WTC11 (cell line): ENCODE data around the gene CLASP1. TPM values are rescaled to one million over a fixed set of nuclear protein-coding genes. Genes with fewer than 3 reads are reported as not detected.

Experiments
- ATAC-seq: fragments of 200-7000 bp; cut with Tn5 transposase; 2 replicates; pipeline ENCODE4 v1.10.0; 2021; ENCODE audit warnings: mild to moderate bottlenecking, moderate library complexity
- CTCF ChIA-PET: fragments of 300-600 bp; sonication (Branson Sonifier 250); formaldehyde crosslinking; loops from one replicate; lab custom pipeline; 2021; ENCODE audit warnings: antibody characterized with exemption; lab: Charles Lee
- POLR2A ChIA-PET: fragments of 350-600 bp; sonication (Branson Sonifier 250); formaldehyde crosslinking; loops from one replicate; lab custom pipeline; 2021; ENCODE audit warnings: antibody characterized with exemption; lab: Charles Lee
- DNase-seq: peaks from one replicate; pipeline ENCODE4 v3.0.0; 2021; ENCODE audit warnings: low spot score
- H3K27ac Mint-ChIP-seq: 2 replicates; pipeline ENCODE4 v1.8.0; 2021; ENCODE audit warnings: mixed read lengths
- H3K27me3 Mint-ChIP-seq: 2 replicates; pipeline ENCODE4 v1.8.0; 2021; ENCODE audit warnings: low read depth, mild to moderate bottlenecking, moderate library complexity, mixed read lengths
- H3K36me3 Mint-ChIP-seq: 2 replicates; pipeline ENCODE4 v1.8.0; 2021; ENCODE audit warnings: mixed read lengths
- H3K4me1 Mint-ChIP-seq: 2 replicates; pipeline ENCODE4 v1.8.0; 2022; ENCODE audit warnings: mixed read lengths
- H3K4me3 Mint-ChIP-seq: 2 replicates; pipeline ENCODE4 v1.8.0; 2021; ENCODE audit warnings: mild to moderate bottlenecking, moderate library complexity, mixed read lengths
- H3K9me3 Mint-ChIP-seq: 2 replicates; pipeline ENCODE4 v1.8.0; 2021; ENCODE audit warnings: mixed read lengths
- ATF1 ChIP-seq: sonication (generic); formaldehyde crosslinking; IDR thresholded peaks from 2 replicates; pipeline ENCODE4 v1.8.1; 2023; ENCODE audit warnings: mild to moderate bottlenecking, moderate library complexity, missing genetic modification reagents
- ATF2 ChIP-seq: sonication (generic); formaldehyde crosslinking; IDR thresholded peaks from 2 replicates; pipeline ENCODE4 v1.8.1; 2022; ENCODE audit warnings: low read depth, missing genetic modification reagents, borderline replicate concordance
- CBFB ChIP-seq: sonication (generic); formaldehyde crosslinking; IDR thresholded peaks from 2 replicates; pipeline ENCODE4 v1.8.1; 2022; ENCODE audit warnings: mild to moderate bottlenecking, low read depth, missing genetic modification reagents
- CREB1 ChIP-seq: sonication (generic); formaldehyde crosslinking; IDR thresholded peaks from 2 replicates; pipeline ENCODE4 v1.8.0; 2023; ENCODE audit warnings: mild to moderate bottlenecking, missing genetic modification reagents
- CREM ChIP-seq: sonication (generic); formaldehyde crosslinking; IDR thresholded peaks from 2 replicates; pipeline ENCODE4 v1.8.1; 2022; ENCODE audit warnings: mild to moderate bottlenecking, missing genetic modification reagents, moderate library complexity
- ETV6 ChIP-seq: sonication (generic); formaldehyde crosslinking; IDR thresholded peaks from 2 replicates; pipeline ENCODE4 v1.8.1; 2022; ENCODE audit warnings: mild to moderate bottlenecking, missing genetic modification reagents
- FOXJ3 ChIP-seq: sonication (generic); formaldehyde crosslinking; IDR thresholded peaks from 2 replicates; pipeline ENCODE4 v1.9.0; 2021; ENCODE audit warnings: missing genetic modification reagents, mild to moderate bottlenecking, borderline replicate concordance
- KAT7 ChIP-seq: sonication (generic); formaldehyde crosslinking; IDR thresholded peaks from 2 replicates; pipeline ENCODE4 v1.8.1; 2023; ENCODE audit warnings: missing genetic modification reagents, mild to moderate bottlenecking, borderline replicate concordance
- MYBL2 ChIP-seq: sonication (generic); formaldehyde crosslinking; IDR thresholded peaks from 2 replicates; pipeline ENCODE4 v1.8.1; 2023; ENCODE audit warnings: mild to moderate bottlenecking, moderate library complexity, missing genetic modification reagents
- OVOL2 ChIP-seq: fragments of 250-450 bp; sonication (Bioruptor Pico); IDR thresholded peaks from 2 replicates; pipeline ENCODE4 v1.9.0; 2021; ENCODE audit warnings: mild to moderate bottlenecking, borderline replicate concordance
- SMAD3 ChIP-seq: sonication (generic); formaldehyde crosslinking; IDR thresholded peaks from 2 replicates; pipeline ENCODE4 v1.8.0; 2022; ENCODE audit warnings: missing genetic modification reagents, mild to moderate bottlenecking, borderline replicate concordance
- TCF7 ChIP-seq: sonication (generic); formaldehyde crosslinking; IDR thresholded peaks from 2 replicates; pipeline ENCODE4 v1.8.0; 2022; ENCODE audit warnings: mild to moderate bottlenecking, low read depth, missing genetic modification reagents, moderate library complexity
- ZNF121 ChIP-seq: sonication (generic); formaldehyde crosslinking; IDR thresholded peaks from 2 replicates; pipeline ENCODE4 v1.8.0; 2023; ENCODE audit warnings: missing genetic modification reagents
- ZNF396 ChIP-seq: fragments of 250-450 bp; sonication (Bioruptor Pico); IDR thresholded peaks from 2 replicates; pipeline ENCODE4 v1.8.0; 2021; ENCODE audit warnings: mild to moderate bottlenecking, moderate library complexity, borderline replicate concordance
- ZNF416 ChIP-seq: fragments of 250-450 bp; sonication (Bioruptor Pico); IDR thresholded peaks from 2 replicates; pipeline ENCODE4 v1.9.0; 2021; ENCODE audit warnings: mild to moderate bottlenecking, inconsistent platforms
- ZNF671 ChIP-seq: fragments of 250-450 bp; sonication (Bioruptor Pico); IDR thresholded peaks from 2 replicates; pipeline ENCODE4 v1.8.0; 2021; ENCODE audit warnings: mild to moderate bottlenecking
- total RNA-seq: library from RNA; stranded (reverse); gene quantifications from 3 replicates; pipeline ENCODE4 v1.2.3, GENCODE V29; 2021
- TF ChIP-seq, protein P1 (sequence below): fragments of 250-450 bp; sonication (Bioruptor Pico); IDR thresholded peaks from 2 replicates; pipeline ENCODE4 v1.9.0; 2021; ENCODE audit warnings: mild to moderate bottlenecking
- TF ChIP-seq, protein P2 (sequence below): fragments of 250-450 bp; sonication (Bioruptor Pico); IDR thresholded peaks from 2 replicates; pipeline ENCODE4 v1.9.0; 2021; ENCODE audit warnings: mild to moderate bottlenecking, borderline replicate concordance
- TF ChIP-seq, protein P3 (sequence below): sonication (generic); formaldehyde crosslinking; IDR thresholded peaks from 2 replicates; pipeline ENCODE4 v1.8.1; 2023; ENCODE audit warnings: mild to moderate bottlenecking, missing genetic modification reagents, moderate library complexity
- TF ChIP-seq, protein P4 (sequence below): fragments of 250-450 bp; sonication (Bioruptor Pico); IDR thresholded peaks from 2 replicates; pipeline ENCODE4 v1.9.0; 2021; ENCODE audit warnings: mild to moderate bottlenecking
- TF ChIP-seq, protein P5 (sequence below): sonication (generic); formaldehyde crosslinking; IDR thresholded peaks from 2 replicates; pipeline ENCODE4 v1.8.1; 2022; ENCODE audit warnings: missing genetic modification reagents, borderline replicate concordance

The CLASP1 gene
- total RNA-seq, 1 experiment from 2014 or later: 50.0 TPM

GRCh38 chr2:121398853-121399252 lies 250.4 kb downstream of the CLASP1 start:
- H3K27ac Mint-ChIP-seq: no peak overlapping the region
- no peaks in the 10 kb centered on the region for H3K4me1 Mint-ChIP-seq
- ChIA-PET POLR2A (no interaction called here), CTCF (no interaction called here)
- H3K27me3 Mint-ChIP-seq: no peaks in the 10 kb centered on the region
- H3K36me3 Mint-ChIP-seq: peaks cover 49% of the 10 kb centered on the region
- H3K4me3 Mint-ChIP-seq: no peak overlapping the region
- H3K9me3 Mint-ChIP-seq: no peaks in the 10 kb centered on the region
- no peak for DNase-seq
- TF ChIP-seq TCF7 (no peak), ZNF671 (CRISPR knock-in tag) (no peak), FOXJ3 (no peak)
- TF ChIP-seq, protein P1, sequence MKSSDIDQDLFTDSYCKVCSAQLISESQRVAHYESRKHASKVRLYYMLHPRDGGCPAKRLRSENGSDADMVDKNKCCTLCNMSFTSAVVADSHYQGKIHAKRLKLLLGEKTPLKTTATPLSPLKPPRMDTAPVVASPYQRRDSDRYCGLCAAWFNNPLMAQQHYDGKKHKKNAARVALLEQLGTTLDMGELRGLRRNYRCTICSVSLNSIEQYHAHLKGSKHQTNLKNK (CRISPR knock-in tag): no peak
- no peak for ATAC-seq

DNA sequence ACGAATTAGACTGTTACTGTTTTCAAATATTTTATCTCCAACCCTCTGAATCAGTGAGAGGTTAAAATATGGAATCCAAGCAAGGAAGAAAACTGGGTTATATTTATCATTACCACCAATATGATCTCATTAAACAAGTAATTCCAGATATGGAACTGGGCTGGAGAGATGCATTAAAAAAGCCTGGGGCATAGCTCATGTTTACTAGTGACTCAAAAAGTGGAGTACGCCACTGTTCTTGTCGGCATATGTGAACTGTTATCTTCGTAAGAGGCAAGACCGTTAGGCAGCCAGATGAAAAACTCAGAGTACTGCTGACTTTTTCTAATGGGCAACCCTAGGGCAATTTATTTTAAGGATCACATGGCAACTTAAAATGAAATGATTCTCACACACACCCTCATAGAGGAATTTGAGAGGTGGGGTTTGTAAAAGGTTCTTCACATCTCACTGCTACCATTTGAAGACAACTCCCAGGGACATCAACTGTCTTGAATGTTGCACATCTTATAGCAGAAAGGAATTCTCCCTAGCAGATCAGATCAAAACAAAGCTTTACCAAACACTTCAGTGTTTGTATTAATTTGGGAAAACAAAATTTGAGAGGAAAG lies 259.1 kb downstream of the CLASP1 start:
- ATAC-seq (no peak), DNase-seq (no peak)
- Mint-ChIP-seq H3K27ac (no peak overlapping the region), H3K4me1 (no peaks in the 10 kb centered on the region), H3K9me3 (no peaks in the 10 kb centered on the region), H3K36me3 (peaks cover 31% of the 10 kb centered on the region), H3K4me3 (no peak overlapping the region), H3K27me3 (no peaks in the 10 kb centered on the region)
- TF ChIP-seq, protein P2, sequence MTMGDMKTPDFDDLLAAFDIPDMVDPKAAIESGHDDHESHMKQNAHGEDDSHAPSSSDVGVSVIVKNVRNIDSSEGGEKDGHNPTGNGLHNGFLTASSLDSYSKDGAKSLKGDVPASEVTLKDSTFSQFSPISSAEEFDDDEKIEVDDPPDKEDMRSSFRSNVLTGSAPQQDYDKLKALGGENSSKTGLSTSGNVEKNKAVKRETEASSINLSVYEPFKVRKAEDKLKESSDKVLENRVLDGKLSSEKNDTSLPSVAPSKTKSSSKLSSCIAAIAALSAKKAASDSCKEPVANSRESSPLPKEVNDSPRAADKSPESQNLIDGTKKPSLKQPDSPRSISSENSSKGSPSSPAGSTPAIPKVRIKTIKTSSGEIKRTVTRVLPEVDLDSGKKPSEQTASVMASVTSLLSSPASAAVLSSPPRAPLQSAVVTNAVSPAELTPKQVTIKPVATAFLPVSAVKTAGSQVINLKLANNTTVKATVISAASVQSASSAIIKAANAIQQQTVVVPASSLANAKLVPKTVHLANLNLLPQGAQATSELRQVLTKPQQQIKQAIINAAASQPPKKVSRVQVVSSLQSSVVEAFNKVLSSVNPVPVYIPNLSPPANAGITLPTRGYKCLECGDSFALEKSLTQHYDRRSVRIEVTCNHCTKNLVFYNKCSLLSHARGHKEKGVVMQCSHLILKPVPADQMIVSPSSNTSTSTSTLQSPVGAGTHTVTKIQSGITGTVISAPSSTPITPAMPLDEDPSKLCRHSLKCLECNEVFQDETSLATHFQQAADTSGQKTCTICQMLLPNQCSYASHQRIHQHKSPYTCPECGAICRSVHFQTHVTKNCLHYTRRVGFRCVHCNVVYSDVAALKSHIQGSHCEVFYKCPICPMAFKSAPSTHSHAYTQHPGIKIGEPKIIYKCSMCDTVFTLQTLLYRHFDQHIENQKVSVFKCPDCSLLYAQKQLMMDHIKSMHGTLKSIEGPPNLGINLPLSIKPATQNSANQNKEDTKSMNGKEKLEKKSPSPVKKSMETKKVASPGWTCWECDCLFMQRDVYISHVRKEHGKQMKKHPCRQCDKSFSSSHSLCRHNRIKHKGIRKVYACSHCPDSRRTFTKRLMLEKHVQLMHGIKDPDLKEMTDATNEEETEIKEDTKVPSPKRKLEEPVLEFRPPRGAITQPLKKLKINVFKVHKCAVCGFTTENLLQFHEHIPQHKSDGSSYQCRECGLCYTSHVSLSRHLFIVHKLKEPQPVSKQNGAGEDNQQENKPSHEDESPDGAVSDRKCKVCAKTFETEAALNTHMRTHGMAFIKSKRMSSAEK: no peak
- TF ChIP-seq, protein P3, sequence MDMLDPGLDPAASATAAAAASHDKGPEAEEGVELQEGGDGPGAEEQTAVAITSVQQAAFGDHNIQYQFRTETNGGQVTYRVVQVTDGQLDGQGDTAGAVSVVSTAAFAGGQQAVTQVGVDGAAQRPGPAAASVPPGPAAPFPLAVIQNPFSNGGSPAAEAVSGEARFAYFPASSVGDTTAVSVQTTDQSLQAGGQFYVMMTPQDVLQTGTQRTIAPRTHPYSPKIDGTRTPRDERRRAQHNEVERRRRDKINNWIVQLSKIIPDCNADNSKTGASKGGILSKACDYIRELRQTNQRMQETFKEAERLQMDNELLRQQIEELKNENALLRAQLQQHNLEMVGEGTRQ: no peak
- TF ChIP-seq ZNF121 (CRISPR knock-in tag): no peak
- TF ChIP-seq, protein P4, sequence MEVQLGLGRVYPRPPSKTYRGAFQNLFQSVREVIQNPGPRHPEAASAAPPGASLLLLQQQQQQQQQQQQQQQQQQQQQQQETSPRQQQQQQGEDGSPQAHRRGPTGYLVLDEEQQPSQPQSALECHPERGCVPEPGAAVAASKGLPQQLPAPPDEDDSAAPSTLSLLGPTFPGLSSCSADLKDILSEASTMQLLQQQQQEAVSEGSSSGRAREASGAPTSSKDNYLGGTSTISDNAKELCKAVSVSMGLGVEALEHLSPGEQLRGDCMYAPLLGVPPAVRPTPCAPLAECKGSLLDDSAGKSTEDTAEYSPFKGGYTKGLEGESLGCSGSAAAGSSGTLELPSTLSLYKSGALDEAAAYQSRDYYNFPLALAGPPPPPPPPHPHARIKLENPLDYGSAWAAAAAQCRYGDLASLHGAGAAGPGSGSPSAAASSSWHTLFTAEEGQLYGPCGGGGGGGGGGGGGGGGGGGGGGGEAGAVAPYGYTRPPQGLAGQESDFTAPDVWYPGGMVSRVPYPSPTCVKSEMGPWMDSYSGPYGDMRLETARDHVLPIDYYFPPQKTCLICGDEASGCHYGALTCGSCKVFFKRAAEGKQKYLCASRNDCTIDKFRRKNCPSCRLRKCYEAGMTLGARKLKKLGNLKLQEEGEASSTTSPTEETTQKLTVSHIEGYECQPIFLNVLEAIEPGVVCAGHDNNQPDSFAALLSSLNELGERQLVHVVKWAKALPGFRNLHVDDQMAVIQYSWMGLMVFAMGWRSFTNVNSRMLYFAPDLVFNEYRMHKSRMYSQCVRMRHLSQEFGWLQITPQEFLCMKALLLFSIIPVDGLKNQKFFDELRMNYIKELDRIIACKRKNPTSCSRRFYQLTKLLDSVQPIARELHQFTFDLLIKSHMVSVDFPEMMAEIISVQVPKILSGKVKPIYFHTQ (CRISPR knock-in tag): no peak
- TF ChIP-seq ETV6 (CRISPR knock-in tag): no peak
- TF ChIP-seq, protein P5, sequence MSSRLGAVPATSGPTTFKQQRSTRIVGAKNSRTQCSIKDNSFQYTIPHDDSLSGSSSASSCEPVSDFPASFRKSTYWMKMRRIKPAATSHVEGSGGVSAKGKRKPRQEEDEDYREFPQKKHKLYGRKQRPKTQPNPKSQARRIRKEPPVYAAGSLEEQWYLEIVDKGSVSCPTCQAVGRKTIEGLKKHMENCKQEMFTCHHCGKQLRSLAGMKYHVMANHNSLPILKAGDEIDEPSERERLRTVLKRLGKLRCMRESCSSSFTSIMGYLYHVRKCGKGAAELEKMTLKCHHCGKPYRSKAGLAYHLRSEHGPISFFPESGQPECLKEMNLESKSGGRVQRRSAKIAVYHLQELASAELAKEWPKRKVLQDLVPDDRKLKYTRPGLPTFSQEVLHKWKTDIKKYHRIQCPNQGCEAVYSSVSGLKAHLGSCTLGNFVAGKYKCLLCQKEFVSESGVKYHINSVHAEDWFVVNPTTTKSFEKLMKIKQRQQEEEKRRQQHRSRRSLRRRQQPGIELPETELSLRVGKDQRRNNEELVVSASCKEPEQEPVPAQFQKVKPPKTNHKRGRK: no peak
- POLR2A ChIA-PET: no interaction called here
- CTCF ChIA-PET: no interaction called here

- ChIA-PET CTCF (interaction anchor here (0.9 to 1.0 kb wide), 2 partner anchors 14 to 303 kb away, joined by 3 to 4 read pairs; no protein-coding TSS in a partner anchor), POLR2A (no interaction called here)
- H3K27me3 Mint-ChIP-seq: no peaks in the 10 kb centered on the region
- no peak for DNase-seq
- no peaks in the 10 kb centered on the region for H3K9me3 Mint-ChIP-seq
- no peaks in the 10 kb centered on the region for H3K4me1 Mint-ChIP-seq
- H3K27ac Mint-ChIP-seq: no peak overlapping the region
- no peak overlapping the region for H3K4me3 Mint-ChIP-seq
- no peak for ATAC-seq
- H3K36me3 Mint-ChIP-seq: peaks cover 26% of the 10 kb centered on the region
- TF ChIP-seq SMAD3 (CRISPR knock-in tag): no peak
- no peak for TF ChIP-seq MYBL2 (CRISPR knock-in tag)
- TF ChIP-seq CREM (CRISPR knock-in tag): no peak
- TF ChIP-seq ATF2 (CRISPR knock-in tag): no peak
- no peak for TF ChIP-seq CREB1
- TF ChIP-seq ATF1 (CRISPR knock-in tag): no peak
- no peak for TF ChIP-seq ZNF396
- no peak for TF ChIP-seq ZNF416 (CRISPR knock-in tag)
- TF ChIP-seq CBFB (CRISPR knock-in tag): no peak
- TF ChIP-seq KAT7 (CRISPR knock-in tag): no peak
- TF ChIP-seq OVOL2: no peak
Observed at GRCh38 chr2:121388371-121388770, 260.9 kb downstream of the CLASP1 start.
